NCI-H345 (cell line): ENCODE results near the gene FRMD3.

Experiments used
- DNase-seq: peaks from one replicate; lab custom pipeline; 2025; lab: John Stamatoyannopoulos, UW

Gene FRMD3

GRCh38 chr9:83281306-83282255, 256.6 kb downstream of the FRMD3 start:
- DNase-seq: no peak

GRCh38 chr9:83280790-83281189, 257.4 kb downstream of the FRMD3 start:
- no peak for DNase-seq

GRCh38 chr9:83280268-83280667, 257.9 kb downstream of the FRMD3 start:
- DNase-seq: no peak

- no peak for DNase-seq
Measured at GRCh38 chr9:83274787-83275186, 263.4 kb downstream of the FRMD3 start.

GRCh38 chr9:83271665-83272071, 266.5 kb downstream of the FRMD3 start:
- no peak for DNase-seq

GRCh38 chr9:83270116-83270515, 268.1 kb downstream of the FRMD3 start:
- DNase-seq: no peak

- no peak for DNase-seq
Measured at GRCh38 chr9:83267741-83268140, 270.5 kb downstream of the FRMD3 start.

- DNase-seq: no peak
Measured at GRCh38 chr9:83266666-83267496, 271.3 kb downstream of the FRMD3 start.

GRCh38 chr9:83266331-83266665, 271.9 kb downstream of the FRMD3 start:
- DNase-seq: no peak

GRCh38 chr9:83264315-83264714, 273.9 kb downstream of the FRMD3 start:
- no peak for DNase-seq

GRCh38 chr9:83259558-83259957, 278.6 kb downstream of the FRMD3 start:
- DNase-seq: no peak

GRCh38 chr9:83257937-83258891, 280.0 kb downstream of the FRMD3 start:
- no peak for DNase-seq

GRCh38 chr9:83247732-83248131, 290.5 kb downstream of the FRMD3 start:
- no peak for DNase-seq

- no peak for DNase-seq
Measured at GRCh38 chr9:83245979-83246659, 292.1 kb downstream of the FRMD3 start.

GRCh38 chr9:83242066-83242465, 296.1 kb downstream of the FRMD3 start:
- DNase-seq: no peak

- DNase-seq: no peak
Measured at GRCh38 chr9:83240671-83241070, 297.5 kb downstream of the FRMD3 start.

GRCh38 chr9:83239747-83240146, 298.5 kb downstream of the FRMD3 start:
- DNase-seq: no peak

GRCh38 chr9:83238871-83239640, 299.1 kb downstream of the FRMD3 start:
- peak; percentile 20 for DNase-seq

GRCh38 chr9:83236029-83236696, 302.0 kb downstream of the FRMD3 start:
- no peak for DNase-seq

- no peak for DNase-seq
Measured at GRCh38 chr9:83235526-83235925, 302.7 kb downstream of the FRMD3 start.
